ENCODE measurements around the gene DNAJC6.

DNAJC6 gene

GRCh38 chr1:65422241-65423203 lies 113.2 kb downstream of the DNAJC6 start:
- Histone ChIP-seq H3K9me3 (ENCODE audit: severe bottlenecking) (no peaks in the 10 kb centered on the region), H3K27ac (no peak overlapping the region), H3K27me3 (ENCODE audit: insufficient read depth, low read depth, severe bottlenecking) (no peaks in the 10 kb centered on the region), H3K4me3 (ENCODE audit: low read depth, low read length) (no peak overlapping the region), H3K36me3 (peaks cover 23% of the 10 kb centered on the region)
- TF ChIP-seq CTCF (IDR thresholded peaks at IDR 0.05; ENCODE audit: low read depth, low read length): no peak
- no peak for DNase-seq

GRCh38 chr1:65423884-65424572 lies 114.7 kb downstream of the DNAJC6 start:
- no peaks in the 10 kb centered on the region for H3K9me3 ChIP-seq (ENCODE audit: severe bottlenecking)
- H3K36me3 ChIP-seq: peaks cover 26% of the 10 kb centered on the region
- no peak overlapping the region for H3K27ac ChIP-seq
- no peaks in the 10 kb centered on the region for H3K27me3 ChIP-seq (ENCODE audit: insufficient read depth, low read depth, severe bottlenecking)
- no peak overlapping the region for H3K4me3 ChIP-seq (ENCODE audit: low read depth, low read length)
- DNase-seq: no peak
- no peak for TF ChIP-seq CTCF (IDR thresholded peaks at IDR 0.05; ENCODE audit: low read depth, low read length)

- Histone ChIP-seq H3K4me3 (ENCODE audit: low read depth, low read length) (no peak overlapping the region), H3K9me3 (ENCODE audit: severe bottlenecking) (no peaks in the 10 kb centered on the region), H3K27ac (no peak overlapping the region), H3K36me3 (peaks cover 26% of the 10 kb centered on the region), H3K27me3 (ENCODE audit: insufficient read depth, low read depth, severe bottlenecking) (no peaks in the 10 kb centered on the region)
- TF ChIP-seq CTCF (IDR thresholded peaks at IDR 0.05; ENCODE audit: low read depth, low read length): no peak
- no peak for DNase-seq
These were observed 115.2 kb downstream of the DNAJC6 start for GRCh38 chr1:65424573-65424889.

DNA sequence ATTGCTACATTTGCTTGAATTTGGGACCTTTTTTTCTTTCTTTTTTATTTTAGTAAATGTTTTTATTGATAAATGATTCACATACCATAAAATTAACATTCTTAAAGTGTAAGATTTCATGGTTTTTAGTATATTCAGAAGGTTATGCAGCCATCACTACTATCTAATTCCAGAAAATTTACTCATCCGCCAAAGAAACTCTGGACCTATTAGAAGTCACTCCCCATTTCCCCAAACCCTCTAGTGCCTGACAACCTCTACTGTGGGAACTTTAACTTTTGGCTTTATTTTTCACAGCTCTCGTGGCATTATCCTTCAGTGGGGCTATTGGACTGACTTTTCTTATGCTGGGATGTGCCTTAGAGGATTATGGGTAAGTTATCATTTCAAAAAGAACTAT lies 115.7 kb downstream of the DNAJC6 start:
- TF ChIP-seq CTCF (IDR thresholded peaks at IDR 0.05; ENCODE audit: low read depth, low read length): no peak
- H3K27ac ChIP-seq: no peak overlapping the region
- H3K36me3 ChIP-seq: peaks cover 29% of the 10 kb centered on the region

GRCh38 chr1:65425697-65426096 lies 116.4 kb downstream of the DNAJC6 start:
- no peak overlapping the region for H3K4me3 ChIP-seq (ENCODE audit: low read depth, low read length)
- no peak for DNase-seq
- no peaks in the 10 kb centered on the region for H3K27me3 ChIP-seq (ENCODE audit: insufficient read depth, low read depth, severe bottlenecking)
- TF ChIP-seq CTCF (IDR thresholded peaks at IDR 0.05; ENCODE audit: low read depth, low read length): no peak
- peaks cover 34% of the 10 kb centered on the region for H3K36me3 ChIP-seq
- H3K27ac ChIP-seq: no peak overlapping the region
- H3K9me3 ChIP-seq (ENCODE audit: severe bottlenecking): no peaks in the 10 kb centered on the region

More for the DNA sequence above, 115.7 kb downstream of the DNAJC6 start:
- Histone ChIP-seq H3K27me3 (ENCODE audit: insufficient read depth, low read depth, severe bottlenecking) (no peaks in the 10 kb centered on the region), H3K4me3 (ENCODE audit: low read depth, low read length) (no peak overlapping the region), H3K9me3 (ENCODE audit: severe bottlenecking) (no peaks in the 10 kb centered on the region)
- no peak for DNase-seq
